GM04504 (cell line): ENCODE measurements around the gene TNFAIP3.

ENCODE experiments used
- DNase-seq: peaks from one replicate; pipeline ENCODE4 v3.0.0-alpha.2; 2012; ENCODE audit warnings: low read depth

The TNFAIP3 gene

GRCh38 chr6:137863091-137863797, 3.8 kb upstream of the TNFAIP3 start:
- DNase-seq, result no peak

- no peak for DNase-seq
Observed at GRCh38 chr6:137864812-137865508, 2.1 kb upstream of the TNFAIP3 start.

- no peak for DNase-seq
Observed at GRCh38 chr6:137866200-137866913, 702 bp upstream of the TNFAIP3 start.

- no peak for DNase-seq
Observed at GRCh38 chr6:137867685-137868509, 838 bp downstream of the TNFAIP3 start.

GRCh38 chr6:137868721-137869548, 1.9 kb downstream of the TNFAIP3 start:
- no peak for DNase-seq

- no peak for DNase-seq
Observed at GRCh38 chr6:137869549-137870307, 2.7 kb downstream of the TNFAIP3 start.

- DNase-seq, result no peak
Observed at GRCh38 chr6:137870308-137870644, 3.2 kb downstream of the TNFAIP3 start.

GRCh38 chr6:137870744-137871247, 3.7 kb downstream of the TNFAIP3 start:
- no peak for DNase-seq

GRCh38 chr6:137871291-137871690, 4.2 kb downstream of the TNFAIP3 start:
- DNase-seq, result no peak

- no peak for DNase-seq
Observed at GRCh38 chr6:137871831-137872454, 4.9 kb downstream of the TNFAIP3 start.

- no peak for DNase-seq
Observed at GRCh38 chr6:137872581-137873115, 5.6 kb downstream of the TNFAIP3 start.

GRCh38 chr6:137873273-137873762, 6.3 kb downstream of the TNFAIP3 start:
- DNase-seq, result no peak

GRCh38 chr6:137874204-137875057, 7.4 kb downstream of the TNFAIP3 start:
- no peak for DNase-seq

- DNase-seq, result no peak
Observed at GRCh38 chr6:137875058-137875520, 8.0 kb downstream of the TNFAIP3 start.

- no peak for DNase-seq
Observed at GRCh38 chr6:137875606-137876005, 8.5 kb downstream of the TNFAIP3 start.

GRCh38 chr6:137876547-137876946, 9.5 kb downstream of the TNFAIP3 start:
- no peak for DNase-seq

- DNase-seq, result no peak
Observed at GRCh38 chr6:137877113-137877512, 10.1 kb downstream of the TNFAIP3 start.

GRCh38 chr6:137877606-137878005, 10.5 kb downstream of the TNFAIP3 start:
- no peak for DNase-seq
